ENCODE data around the gene SIMC1.
"Not testable (repeated sequence)": the region's sequence is repeated elsewhere in the genome, so short reads cannot be mapped to it uniquely, and the experiment has no call there.

DNA sequence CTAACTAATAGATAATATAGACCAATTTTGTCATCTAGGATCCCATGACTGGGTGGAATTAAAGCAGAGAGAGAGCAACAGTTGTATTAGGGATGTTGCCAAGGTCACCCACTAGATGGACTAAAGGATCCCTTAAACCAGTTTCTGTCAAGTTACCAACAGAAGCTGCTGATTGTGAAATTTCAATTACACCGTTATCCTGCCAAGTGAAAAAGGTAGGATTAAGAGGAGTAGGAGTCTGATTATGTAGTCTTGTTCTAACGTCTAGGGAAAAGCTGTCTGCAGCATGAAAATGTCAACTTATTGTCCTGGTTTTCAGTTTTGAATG is 15.8 kb downstream of the SIMC1 start:
- TF ChIP-seq, protein P1, sequence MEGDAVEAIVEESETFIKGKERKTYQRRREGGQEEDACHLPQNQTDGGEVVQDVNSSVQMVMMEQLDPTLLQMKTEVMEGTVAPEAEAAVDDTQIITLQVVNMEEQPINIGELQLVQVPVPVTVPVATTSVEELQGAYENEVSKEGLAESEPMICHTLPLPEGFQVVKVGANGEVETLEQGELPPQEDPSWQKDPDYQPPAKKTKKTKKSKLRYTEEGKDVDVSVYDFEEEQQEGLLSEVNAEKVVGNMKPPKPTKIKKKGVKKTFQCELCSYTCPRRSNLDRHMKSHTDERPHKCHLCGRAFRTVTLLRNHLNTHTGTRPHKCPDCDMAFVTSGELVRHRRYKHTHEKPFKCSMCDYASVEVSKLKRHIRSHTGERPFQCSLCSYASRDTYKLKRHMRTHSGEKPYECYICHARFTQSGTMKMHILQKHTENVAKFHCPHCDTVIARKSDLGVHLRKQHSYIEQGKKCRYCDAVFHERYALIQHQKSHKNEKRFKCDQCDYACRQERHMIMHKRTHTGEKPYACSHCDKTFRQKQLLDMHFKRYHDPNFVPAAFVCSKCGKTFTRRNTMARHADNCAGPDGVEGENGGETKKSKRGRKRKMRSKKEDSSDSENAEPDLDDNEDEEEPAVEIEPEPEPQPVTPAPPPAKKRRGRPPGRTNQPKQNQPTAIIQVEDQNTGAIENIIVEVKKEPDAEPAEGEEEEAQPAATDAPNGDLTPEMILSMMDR (IDR thresholded peaks at IDR 0.05), result not testable (repeated sequence)
- TF ChIP-seq POLR2A (IDR thresholded peaks at IDR 0.05), result not testable (repeated sequence)
